B cell (primary cell): ENCODE measurements around the gene DISP3. TPM values are rescaled to one million over a fixed set of nuclear protein-coding genes. Genes with fewer than 3 reads are reported as not detected.

Experiments used
- ATAC-seq: fragments of 200-7000 bp; cut with Tn5 transposase; one replicate; pipeline ENCODE4 v1.10.0; 2021; ENCODE audit warnings: low read depth, mild to moderate bottlenecking, moderate number of reproducible peaks, moderate library complexity
- CTCF ChIA-PET: fragments of 350-600 bp; sonication (Branson Sonifier 250); formaldehyde crosslinking; loops from one replicate; lab custom pipeline; 2021; ENCODE audit warnings: antibody characterized with exemption, inconsistent platforms; lab: Charles Lee
- POLR2A ChIA-PET: fragments of 350-600 bp; sonication (Branson Sonifier 250); formaldehyde crosslinking; loops from one replicate; lab custom pipeline; 2021; ENCODE audit warnings: antibody characterized with exemption; lab: Charles Lee
- DNase-seq: peaks from one replicate; pipeline ENCODE4 v3.0.0; 2013
- H2AFZ ChIP-seq: 2 replicates; pipeline ENCODE4 v1.6.1; 2012; ENCODE audit warnings: mild to moderate bottlenecking, low read depth, low read length; ENCODE audit not compliant: insufficient read depth, poor library complexity, severe bottlenecking
- H3K27ac ChIP-seq, 2 donors: 1 replicate in 1 of 2; 2 replicates in 1 of 2; pipeline ENCODE4 v1.5.1; 2012 to 2013; ENCODE audit warnings: low read length in 2 of 2, mild to moderate bottlenecking in 2 of 2, moderate library complexity in 1 of 2
- H3K27me3 ChIP-seq, 4 experiments: fragments of 200-600 bp in 1 of 4; sonication (generic) in 1 of 4; replicated peaks in 1 of 4; 1 replicate in 2 of 4; 2 replicates in 2 of 4; pipeline versions ENCODE4 v1.6.1 to v1.7.0; 2013 to 2016; ENCODE audit warnings: low read length in 3 of 4, mild to moderate bottlenecking in 2 of 4, mixed read lengths in 1 of 4, moderate library complexity in 1 of 4; ENCODE audit not compliant: insufficient read depth in 4 of 4, control insufficient read depth in 3 of 4; ENCODE audit errors: control extremely low read depth in 1 of 4
- H3K36me3 ChIP-seq, 2 experiments: replicated peaks in 1 of 2; 1 replicate in 1 of 2; 2 replicates in 1 of 2; pipeline versions ENCODE4 v1.6.1 to v1.7.1; 2013; ENCODE audit warnings: low read length in 1 of 2; ENCODE audit not compliant: insufficient read depth in 2 of 2, control insufficient read depth in 1 of 2; ENCODE audit errors: control extremely low read depth in 1 of 2, extremely low read depth in 1 of 2
- H3K4me1 ChIP-seq, 2 donors: fragments of 200-600 bp in 1 of 2; sonication (generic) in 1 of 2; 1 replicate in 1 of 2; 2 replicates in 1 of 2; pipeline versions ENCODE4 v1.5.1 to v1.6.1; 2013 to 2017; ENCODE audit warnings: low read length in 2 of 2; ENCODE audit not compliant: control insufficient read depth in 2 of 2, insufficient read depth in 2 of 2
- H3K4me2 ChIP-seq: replicated peaks from 2 replicates; pipeline ENCODE3; 2012; ENCODE audit warnings: mild to moderate bottlenecking, low read depth, low read length; ENCODE audit not compliant: poor library complexity, severe bottlenecking
- H3K4me3 ChIP-seq, 5 experiments: fragments of 200-600 bp in 1 of 5; sonication (generic) in 1 of 5; 1 replicate in 3 of 5; 2 replicates in 2 of 5; pipeline versions ENCODE4 v1.5.1 to v1.7.0; 2011 to 2016; ENCODE audit warnings: low read length in 4 of 5, mild to moderate bottlenecking in 4 of 5, low read depth in 2 of 5, control low read depth in 1 of 5, moderate library complexity in 1 of 5; ENCODE audit not compliant: insufficient read depth in 1 of 5; ENCODE audit errors: control extremely low read depth in 1 of 5, extremely low read depth in 1 of 5
- H3K79me2 ChIP-seq: fragments of 200-600 bp; sonication (generic); one replicate; pipeline ENCODE4 v1.6.0; 2016; ENCODE audit warnings: low read length; ENCODE audit not compliant: control insufficient read depth, insufficient read depth
- H3K9ac ChIP-seq: fragments of 200-600 bp; sonication (generic); 2 replicates; pipeline ENCODE4 v1.6.1; 2017; ENCODE audit warnings: mild to moderate bottlenecking, low read length, moderate library complexity
- H3K9me3 ChIP-seq, 3 donors: one replicate each; pipeline versions ENCODE4 v1.6.1 to v1.7.1; 2013; ENCODE audit warnings: low read length in 2 of 3; ENCODE audit not compliant: control insufficient read depth in 2 of 3, insufficient read depth in 1 of 3; ENCODE audit errors: control extremely low read depth in 1 of 3
- H4K20me1 ChIP-seq: 2 replicates; pipeline ENCODE4 v1.6.0; 2012; ENCODE audit warnings: mild to moderate bottlenecking, low read length; ENCODE audit not compliant: insufficient read depth, control insufficient read depth, poor library complexity, severe bottlenecking
- H3K27ac Mint-ChIP-seq: one replicate; pipeline ENCODE4 v1.8.0; 2021; ENCODE audit warnings: mixed read lengths
- H3K27me3 Mint-ChIP-seq: one replicate; pipeline ENCODE4 v1.8.0; 2021; ENCODE audit warnings: mixed read lengths
- H3K4me1 Mint-ChIP-seq: one replicate; pipeline ENCODE4 v1.8.0; 2021; ENCODE audit warnings: mixed read lengths
- H3K4me3 Mint-ChIP-seq: one replicate; pipeline ENCODE4 v1.8.0; 2021; ENCODE audit warnings: mixed read lengths
- H3K9me3 Mint-ChIP-seq: one replicate; pipeline ENCODE4 v1.8.0; 2022; ENCODE audit warnings: mixed read lengths; ENCODE audit not compliant: insufficient read depth
- EZH2 ChIP-seq: IDR thresholded peaks from 2 replicates; pipeline ENCODE4 v1.6.1; 2012; ENCODE audit warnings: borderline replicate concordance, low read depth, mild to moderate bottlenecking, moderate library complexity, low read length; ENCODE audit not compliant: insufficient read depth, poor library complexity, severe bottlenecking
- WGBS: methylation state at CpG from one replicate; pipeline ENCODE4 v1.1.5; 2013; ENCODE audit warnings: missing lambda C conversion rate; ENCODE audit not compliant: insufficient coverage; 5-methylcytosine and 5-hydroxymethylcytosine counted together
- intact Hi-C: fragments of 100-400 bp; cut with micrococcal nuclease; formaldehyde crosslinking; loops from one replicate; pipeline ENCODE4 v1.10.0; 2022
- polyA plus RNA-seq: library from polyadenylated mRNA; depleted of rRNA; stranded (reverse); fragments of >200 nt; gene quantifications from 2 replicates; pipeline ENCODE4 v1.2.3, GENCODE V29; 2012
- total RNA-seq, 2 donors: library from RNA; stranded (reverse); fragments of 120-200 nt in 1 of 2; gene quantifications; 1 replicate in 1 of 2; 2 replicates in 1 of 2; pipeline versions ENCODE4 v1.2.3 to v1.2.4, GENCODE V29; 2013 to 2022
- TF ChIP-seq, protein P1 (sequence below): fragments of 200-600 bp; IDR thresholded peaks from one replicate; pipeline ENCODE4 v1.8.0; 2022; ENCODE audit warnings: antibody characterized with exemption, mild to moderate bottlenecking

The DISP3 gene
- total and polyA plus RNA-seq, 2 donors (not counting 1 experiment from before 2014, with no cell fraction given), result 0.25 to 1.6 TPM

DNA sequence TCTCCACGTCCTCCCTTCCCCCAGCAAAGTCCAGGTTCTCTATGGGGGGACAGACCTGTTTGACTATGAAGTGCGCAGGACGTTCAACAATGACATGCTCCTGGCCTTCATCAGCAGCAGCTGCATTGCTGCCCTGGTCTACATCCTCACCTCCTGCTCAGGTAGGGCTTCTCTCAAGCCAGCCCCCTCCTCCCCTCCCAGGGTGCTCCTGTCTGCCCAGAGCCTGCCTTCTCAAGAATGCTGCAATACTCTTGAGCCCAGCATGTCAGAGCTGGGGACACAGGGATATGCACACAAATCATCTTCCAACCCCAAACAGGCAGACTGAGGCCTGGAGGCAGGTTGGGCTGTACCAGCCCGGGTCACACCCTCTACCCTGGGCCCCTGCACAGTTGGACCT is 35.4 kb downstream of the DISP3 start:
- peaks cover 10% of the 10 kb centered on the region for H3K27me3 Mint-ChIP-seq
- Histone ChIP-seq H3K9me3 (peaks cover 0 to 9% (median 0%) of the 10 kb centered on the region in 3 donors), H3K4me2 (no peak overlapping the region), H2AFZ (no peak overlapping the region), H3K9ac (no peak overlapping the region), H3K27me3 (no peaks in the 10 kb centered on the region), H3K4me1 (no peaks in the 10 kb centered on the region), H4K20me1 (no peaks in the 10 kb centered on the region), H3K36me3 (no peaks in the 10 kb centered on the region), H3K79me2 (no peaks in the 10 kb centered on the region), H3K4me3 (no peak overlapping the region), H3K27ac (no peak overlapping the region)
- no peak for ATAC-seq
- POLR2A ChIA-PET, result no interaction called here
- CTCF ChIA-PET, result no interaction called here
- H3K9me3 Mint-ChIP-seq, result peaks cover 6% of the 10 kb centered on the region
- TF ChIP-seq, protein P1, sequence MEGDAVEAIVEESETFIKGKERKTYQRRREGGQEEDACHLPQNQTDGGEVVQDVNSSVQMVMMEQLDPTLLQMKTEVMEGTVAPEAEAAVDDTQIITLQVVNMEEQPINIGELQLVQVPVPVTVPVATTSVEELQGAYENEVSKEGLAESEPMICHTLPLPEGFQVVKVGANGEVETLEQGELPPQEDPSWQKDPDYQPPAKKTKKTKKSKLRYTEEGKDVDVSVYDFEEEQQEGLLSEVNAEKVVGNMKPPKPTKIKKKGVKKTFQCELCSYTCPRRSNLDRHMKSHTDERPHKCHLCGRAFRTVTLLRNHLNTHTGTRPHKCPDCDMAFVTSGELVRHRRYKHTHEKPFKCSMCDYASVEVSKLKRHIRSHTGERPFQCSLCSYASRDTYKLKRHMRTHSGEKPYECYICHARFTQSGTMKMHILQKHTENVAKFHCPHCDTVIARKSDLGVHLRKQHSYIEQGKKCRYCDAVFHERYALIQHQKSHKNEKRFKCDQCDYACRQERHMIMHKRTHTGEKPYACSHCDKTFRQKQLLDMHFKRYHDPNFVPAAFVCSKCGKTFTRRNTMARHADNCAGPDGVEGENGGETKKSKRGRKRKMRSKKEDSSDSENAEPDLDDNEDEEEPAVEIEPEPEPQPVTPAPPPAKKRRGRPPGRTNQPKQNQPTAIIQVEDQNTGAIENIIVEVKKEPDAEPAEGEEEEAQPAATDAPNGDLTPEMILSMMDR, result no peak
- TF ChIP-seq EZH2, result no peak
- H3K4me1 Mint-ChIP-seq, result no peaks in the 10 kb centered on the region
- intact Hi-C loops, result no loop called here
- DNase-seq, result no peak
- no peak overlapping the region for H3K4me3 Mint-ChIP-seq
- 82% methylated on average over 3 of the region's 4 CpGs for WGBS
- H3K27ac Mint-ChIP-seq, result no peak overlapping the region

- ChIA-PET POLR2A (no interaction called here), CTCF (no interaction called here)
- Histone ChIP-seq H3K27me3 (no peaks in the 10 kb centered on the region), H3K4me1 (no peaks in the 10 kb centered on the region), H3K4me3 (no peak overlapping the region), H3K27ac (no peak overlapping the region), H3K79me2 (no peaks in the 10 kb centered on the region), H3K36me3 (no peaks in the 10 kb centered on the region), H3K9me3 (peaks cover 0 to 7% (median 0%) of the 10 kb centered on the region in 3 donors), H3K9ac (no peak overlapping the region), H2AFZ (no peak overlapping the region), H3K4me2 (no peak overlapping the region), H4K20me1 (no peaks in the 10 kb centered on the region)
- H3K4me1 Mint-ChIP-seq, result no peaks in the 10 kb centered on the region
- peaks cover 4% of the 10 kb centered on the region for H3K9me3 Mint-ChIP-seq
- 95% methylated on average over 20 of the region's 21 CpGs for WGBS
- peaks cover 10% of the 10 kb centered on the region for H3K27me3 Mint-ChIP-seq
- TF ChIP-seq, protein P1, result no peak
- TF ChIP-seq EZH2, result no peak
- no peak overlapping the region for H3K27ac Mint-ChIP-seq
- intact Hi-C loops, result no loop called here
- no peak overlapping the region for H3K4me3 Mint-ChIP-seq
- ATAC-seq, result no peak
- DNase-seq, result no peak
Measured at GRCh38 chr1:11515368-11516300, 36.7 kb downstream of the DISP3 start.
